H1 (cell line): ENCODE results near the gene PLSCR3. TPM values are rescaled to one million over a fixed set of nuclear protein-coding genes. Genes with fewer than 3 reads are reported as not detected.

Experiments
- GTF2F1 ChIP-seq: IDR thresholded peaks from 2 replicates; pipeline ENCODE4 v1.6.1; 2012; ENCODE audit warnings: low read depth, low read length, improper control_type of control experiment, borderline replicate concordance
- RFX5 ChIP-seq: IDR thresholded peaks from 2 replicates; pipeline ENCODE4 v1.6.1; 2011; ENCODE audit warnings: low read depth, low read length, improper control_type of control experiment, borderline replicate concordance
- TAF1 ChIP-seq: IDR thresholded peaks from 2 replicates; pipeline ENCODE4 v1.6.1; 2011; ENCODE audit warnings: mild to moderate bottlenecking, low read depth, low read length
- polyA plus RNA-seq, 7 experiments: library from polyadenylated mRNA; depleted of rRNA in 3 of 7; stranded (reverse) in 5 of 7; unstranded in 2 of 7; fragments of >200 nt in 5 of 7; fragments of 200-250 nt in 2 of 7; gene quantifications; 1 replicate in 5 of 7; 2 replicates in 1 of 7; 4 replicates in 1 of 7; pipeline versions ENCODE4 v1.2.1 to v1.2.3, GENCODE V29; 2011 to 2013; ENCODE audit warnings: missing spikeins in 2 of 7, mixed read lengths in 2 of 7
- total RNA-seq: library from RNA; stranded (reverse); fragmentation: NEBNext Ultra II Directional; extraction: Animal tissue kit (Norgen Biotek cat#: 25700); gene quantifications from 2 replicates; pipeline ENCODE4 v1.2.1, GENCODE V29; 2021

PLSCR3 gene
- total and polyA plus RNA-seq, 2 of the 8 experiments (the other 6 are each of a cell fraction or from before 2014, with no cell fraction given): 36.1 to 38.7 TPM

DNA sequence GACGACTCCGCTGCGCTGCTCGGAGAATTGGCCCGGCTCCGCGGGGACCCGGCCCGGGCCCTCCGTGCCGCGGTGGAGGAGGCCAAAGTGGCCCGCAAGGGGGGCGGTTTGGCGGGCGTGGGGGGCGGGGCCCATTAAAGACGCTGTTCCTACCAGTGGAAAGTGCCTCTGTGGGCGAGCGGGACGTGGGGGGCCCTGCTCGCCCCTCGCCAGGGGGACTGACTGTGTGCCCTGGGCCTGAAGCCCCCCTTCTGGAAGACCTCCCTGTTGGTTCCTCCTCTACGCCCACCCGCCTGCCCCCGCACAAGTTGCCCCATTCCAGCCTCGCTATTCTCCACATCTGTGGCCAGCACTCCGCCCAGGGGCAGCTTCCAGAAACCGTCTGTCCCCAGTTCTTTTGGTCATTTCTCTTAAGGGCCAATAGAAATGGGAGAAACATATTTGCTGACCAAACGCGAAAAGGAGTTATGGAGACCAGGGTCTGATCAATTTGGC lies 43.1 kb upstream of the PLSCR3 start (continued):
- TF ChIP-seq RFX5 (no peak; the same call in 1 of the 2 replicates), TAF1 (no peak), GTF2F1 (no peak)
